Stomach (tissue), 9 donors: Measurements from ENCODE around the gene FNTB. TPM values are rescaled to one million over a fixed set of nuclear protein-coding genes. Genes with fewer than 3 reads are reported as not detected.

Experiments used
- DNase-seq, 2 donors: peaks; one replicate each; pipeline versions ENCODE4 v3.0.0 to v3.0.0-alpha.2; 2013 to 2019
- H3K27ac ChIP-seq, 5 donors: fragments of 200-600 bp in 4 of 5; sonication (generic) in 4 of 5; one replicate each; pipeline ENCODE4 v1.5.1; 2013 to 2019; ENCODE audit warnings: mild to moderate bottlenecking in 1 of 5, moderate library complexity in 1 of 5
- H3K27me3 ChIP-seq, 3 donors: fragments of 200-600 bp; sonication (generic); one replicate each; pipeline ENCODE4 v1.5.1; 2017 to 2019; ENCODE audit warnings: mixed run types in 1 of 3
- H3K36me3 ChIP-seq, 4 donors: fragments of 200-600 bp; sonication (generic); 1 replicate in 3 of 4; 2 replicates in 1 of 4; pipeline ENCODE4 v1.5.1; 2016 to 2019
- H3K4me1 ChIP-seq, 4 donors: fragments of 200-600 bp; sonication (generic); one replicate each; pipeline ENCODE4 v1.5.1; 2016 to 2019
- H3K4me3 ChIP-seq, 4 donors: fragments of 200-600 bp; sonication (generic) in 3 of 4; one replicate each; pipeline ENCODE4 v1.5.1; 2016 to 2019; ENCODE audit warnings: mild to moderate bottlenecking in 1 of 4
- H3K9me3 ChIP-seq, 4 donors: fragments of 200-600 bp; sonication (generic); one replicate each; pipeline ENCODE4 v1.5.1; 2016 to 2019
- EP300 ChIP-seq: sonication (generic); formaldehyde crosslinking; IDR thresholded peaks from one replicate; pipeline ENCODE4 v1.6.1; 2017; ENCODE audit warnings: antibody characterized with exemption
- POLR2A ChIP-seq, 4 donors: fragments of 450-650 bp; IDR thresholded peaks; one replicate each; pipeline ENCODE4 v1.6.1; 2016; ENCODE audit warnings: antibody characterized with exemption in 4 of 4, control low read depth in 2 of 4, mild to moderate bottlenecking in 1 of 4, moderate library complexity in 1 of 4
- POLR2AphosphoS5 ChIP-seq, 3 donors: sonication (generic); formaldehyde crosslinking; IDR thresholded peaks; one replicate each; pipeline ENCODE4 v1.6.1; 2016; ENCODE audit warnings: antibody characterized with exemption in 3 of 3
- WGBS, 5 donors: extraction: QIAGEN DNeasy Blood & Tissue Kit in 3 of 5; methylation state at CpG; one replicate each; pipeline versions ENCODE4 v1.1.5 to v1.1.7; 2013 to 2018; 5-methylcytosine and 5-hydroxymethylcytosine counted together
- intact Hi-C: fragments of 100-400 bp; cut with DNase I; formaldehyde crosslinking; loops from one replicate; pipeline ENCODE4 v1.15.1; 2023; ENCODE audit warnings: low total_unique reads
- polyA plus RNA-seq, 3 donors: library from polyadenylated mRNA; stranded (reverse); fragments of 200-250 nt; gene quantifications; one replicate each; pipeline ENCODE4 v1.2.3, GENCODE V29; 2013
- total RNA-seq, 5 donors: library from RNA; depleted of rRNA; stranded (reverse); fragments of >200 nt; gene quantifications; one replicate each; pipeline versions ENCODE4 v1.1.0 to v1.2.3, GENCODE V29; 2014 to 2016
- TF ChIP-seq, protein P1 (sequence below), 7 experiments: fragments of 450-650 bp in 4 of 7; fragments of 200-600 bp in 3 of 7; sonication (generic) in 3 of 7; IDR thresholded peaks; one replicate each; pipeline ENCODE4 v1.5.1; 2016 to 2019; ENCODE audit warnings: antibody characterized with exemption in 7 of 7, control low read depth in 2 of 7, mild to moderate bottlenecking in 1 of 7
- donor health status: healthy with polysubstance abuse.
- donor health status: Bipolar disorder and iron deficiency.
- donor health status: healthy.

FNTB gene
- total and polyA plus RNA-seq, 8 donors, result 2.9 to 18.3 (median 6.3) TPM; not detected in 1

DNA sequence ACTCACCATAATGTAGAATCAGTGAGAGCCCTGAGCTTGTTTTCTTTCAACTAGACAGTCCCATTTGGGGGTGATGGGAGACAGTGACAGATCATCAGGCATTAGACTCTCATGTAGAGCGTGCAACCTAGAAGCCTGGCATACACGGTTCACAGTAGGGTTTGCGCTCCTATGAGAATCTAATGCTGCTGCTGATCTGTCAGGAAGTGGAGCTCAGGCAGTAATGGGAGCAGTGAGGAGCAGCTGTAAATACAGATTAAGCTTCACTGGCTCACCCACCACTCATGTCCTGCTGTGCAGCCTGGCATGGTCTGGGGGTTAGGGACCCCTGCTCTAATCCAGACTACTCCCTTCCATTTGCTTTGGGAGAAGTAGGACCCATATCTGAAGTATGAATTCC lies 55.6 kb downstream of the FNTB start:
- no peaks in the 10 kb centered on the region for H3K9me3 ChIP-seq
- H3K27me3 ChIP-seq, result no peaks in the 10 kb centered on the region
- WGBS, 5 donors, result 88 to 94% (median 91%) methylated on average over 3 of the region's 3 CpGs
- no peak overlapping the region for H3K4me3 ChIP-seq
- peak in 1 of 2 donors; percentile 3 for DNase-seq
- H3K27ac ChIP-seq, result no peak overlapping the region
- H3K36me3 ChIP-seq, result peaks cover 11 to 54% (median 50%) of the 10 kb centered on the region in 4 donors
- TF ChIP-seq EP300 (no peak), POLR2A (IDR thresholded peaks at IDR 0.05) (no peak), POLR2AphosphoS5 (IDR thresholded peaks at IDR 0.05) (no peak)
- TF ChIP-seq, protein P1, sequence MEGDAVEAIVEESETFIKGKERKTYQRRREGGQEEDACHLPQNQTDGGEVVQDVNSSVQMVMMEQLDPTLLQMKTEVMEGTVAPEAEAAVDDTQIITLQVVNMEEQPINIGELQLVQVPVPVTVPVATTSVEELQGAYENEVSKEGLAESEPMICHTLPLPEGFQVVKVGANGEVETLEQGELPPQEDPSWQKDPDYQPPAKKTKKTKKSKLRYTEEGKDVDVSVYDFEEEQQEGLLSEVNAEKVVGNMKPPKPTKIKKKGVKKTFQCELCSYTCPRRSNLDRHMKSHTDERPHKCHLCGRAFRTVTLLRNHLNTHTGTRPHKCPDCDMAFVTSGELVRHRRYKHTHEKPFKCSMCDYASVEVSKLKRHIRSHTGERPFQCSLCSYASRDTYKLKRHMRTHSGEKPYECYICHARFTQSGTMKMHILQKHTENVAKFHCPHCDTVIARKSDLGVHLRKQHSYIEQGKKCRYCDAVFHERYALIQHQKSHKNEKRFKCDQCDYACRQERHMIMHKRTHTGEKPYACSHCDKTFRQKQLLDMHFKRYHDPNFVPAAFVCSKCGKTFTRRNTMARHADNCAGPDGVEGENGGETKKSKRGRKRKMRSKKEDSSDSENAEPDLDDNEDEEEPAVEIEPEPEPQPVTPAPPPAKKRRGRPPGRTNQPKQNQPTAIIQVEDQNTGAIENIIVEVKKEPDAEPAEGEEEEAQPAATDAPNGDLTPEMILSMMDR (IDR thresholded peaks at IDR 0.05), result no peak
- intact Hi-C loops, result no loop called here
- peaks cover 0 to 12% (median 2%) of the 10 kb centered on the region in 4 donors for H3K4me1 ChIP-seq

DNA sequence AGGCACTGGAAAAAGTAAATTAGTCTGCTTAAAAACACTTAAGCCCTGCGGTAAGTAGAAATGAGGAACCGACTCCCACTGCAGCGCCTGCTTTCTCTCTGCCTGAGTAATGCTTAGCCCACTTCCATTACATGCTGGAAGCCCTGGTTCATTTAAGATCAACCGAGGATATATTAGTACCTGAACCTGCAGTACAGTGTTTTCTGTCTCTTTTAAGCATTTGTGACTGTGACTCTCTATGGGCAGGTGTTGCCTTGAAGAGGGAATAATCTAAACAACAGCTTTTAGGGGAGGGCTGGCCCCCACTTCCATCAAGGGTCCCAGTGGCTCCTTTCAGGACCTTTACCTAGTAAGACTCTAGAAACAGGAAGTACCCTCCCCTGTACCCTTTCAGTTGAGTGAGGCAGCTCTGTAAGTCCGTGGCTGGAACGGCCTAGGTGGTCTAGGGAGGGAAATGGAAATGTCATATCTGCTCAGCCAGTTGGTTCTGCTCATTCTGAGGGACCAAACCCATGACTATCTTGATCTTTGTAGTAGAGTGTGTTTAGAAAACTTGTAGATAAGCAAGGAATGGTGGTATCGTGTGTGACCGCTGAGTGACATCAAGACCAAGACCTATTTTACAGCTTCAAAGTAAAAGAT lies 56.2 kb downstream of the FNTB start:
- no peaks in the 10 kb centered on the region for H3K27me3 ChIP-seq
- H3K36me3 ChIP-seq, result peaks cover 11 to 54% (median 49%) of the 10 kb centered on the region in 4 donors
- H3K27ac ChIP-seq, result no peak overlapping the region
- no peak for TF ChIP-seq POLR2AphosphoS5 (IDR thresholded peaks at IDR 0.05)
- TF ChIP-seq, protein P1 (IDR thresholded peaks at IDR 0.05), result no peak
- no peak for TF ChIP-seq EP300
- H3K9me3 ChIP-seq, result no peaks in the 10 kb centered on the region
- H3K4me1 ChIP-seq, result peaks cover 0 to 18% (median 4%) of the 10 kb centered on the region in 4 donors
- no peak overlapping the region for H3K4me3 ChIP-seq
- 68 to 85% (median 82%) methylated on average over 8 of the region's 8 CpGs for WGBS, 5 donors
- intact Hi-C loops, result no loop called here
- DNase-seq, result peak in 1 of 2 donors; percentile 24

DNA sequence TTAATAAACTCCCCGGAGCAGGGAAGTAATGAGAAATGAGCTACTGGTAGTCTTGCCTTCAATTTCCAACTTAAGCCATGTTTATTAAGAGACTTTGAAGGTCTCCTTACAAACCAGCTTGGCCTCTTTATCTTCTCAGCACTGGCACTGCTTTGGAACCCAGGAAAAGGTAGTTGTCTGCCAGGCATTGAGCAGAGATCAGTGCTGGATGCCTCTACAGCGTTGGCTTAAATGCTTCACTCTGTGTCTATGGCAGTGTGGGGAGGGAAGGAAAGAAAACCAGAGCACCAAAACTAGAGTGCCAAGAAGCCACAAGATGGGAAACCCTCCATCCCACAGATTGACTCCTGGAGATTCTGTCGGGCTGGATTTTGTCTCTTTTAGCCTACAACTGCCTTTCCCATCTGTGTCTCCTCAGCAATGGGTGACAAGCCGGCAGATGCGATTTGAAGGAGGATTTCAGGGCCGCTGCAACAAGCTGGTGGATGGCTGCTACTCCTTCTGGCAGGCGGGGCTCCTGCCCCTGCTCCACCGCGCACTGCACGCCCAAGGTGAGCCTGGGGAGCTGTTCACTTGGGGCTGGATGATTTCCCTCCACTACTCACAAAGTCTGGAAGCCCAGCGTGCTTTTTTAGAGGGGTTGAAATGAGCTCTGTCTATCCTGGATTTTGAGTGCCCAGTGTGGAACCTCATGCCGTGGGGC lies 57.3 kb downstream of the FNTB start:
- no peak for DNase-seq
- TF ChIP-seq, protein P1 (IDR thresholded peaks at IDR 0.05), result no peak
- TF ChIP-seq POLR2A (IDR thresholded peaks at IDR 0.05) (no peak), EP300 (no peak), POLR2AphosphoS5 (IDR thresholded peaks at IDR 0.05) (no peak)
- 79 to 90% (median 87%) methylated on average over 11 to 12 of the region's 12 CpGs for WGBS, 5 donors
- Histone ChIP-seq H3K36me3 (peaks cover 11 to 60% (median 52%) of the 10 kb centered on the region in 4 donors), H3K4me3 (no peak overlapping the region), H3K9me3 (no peaks in the 10 kb centered on the region), H3K27me3 (no peaks in the 10 kb centered on the region), H3K4me1 (peaks cover 4 to 24% (median 7%) of the 10 kb centered on the region in 4 donors), H3K27ac (peak overlapping the region in 2 of 5 donors; percentile 17 to 60)
- intact Hi-C loops, result no loop called here

DNA sequence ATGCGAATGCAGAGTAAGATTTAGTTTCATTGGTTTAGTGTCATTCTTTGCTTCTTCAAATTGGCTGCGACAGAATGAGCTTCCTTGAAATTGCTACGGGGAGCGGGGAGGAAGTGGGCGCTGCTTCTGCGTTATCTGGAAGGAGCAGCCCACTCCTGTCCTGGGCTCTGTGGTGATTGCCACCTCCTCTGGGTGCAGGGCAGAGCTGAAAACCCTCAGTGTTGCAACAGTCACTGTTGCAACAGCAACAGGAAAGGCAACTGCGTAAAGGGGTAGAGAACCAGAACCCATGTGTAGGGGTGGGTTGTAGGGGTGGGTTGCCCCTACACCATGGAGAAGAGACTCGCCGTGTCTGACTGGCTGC lies 57.9 kb downstream of the FNTB start:
- Histone ChIP-seq H3K36me3 (peaks cover 11 to 61% (median 52%) of the 10 kb centered on the region in 4 donors), H3K4me3 (no peak overlapping the region), H3K27me3 (no peaks in the 10 kb centered on the region), H3K4me1 (peaks cover 4 to 24% (median 7%) of the 10 kb centered on the region in 4 donors), H3K27ac (peak overlapping the region in 2 of 5 donors; percentile 17 to 60), H3K9me3 (no peaks in the 10 kb centered on the region)
- peak in 1 of 2 donors; percentile 32 for DNase-seq
- 84 to 93% (median 84%) methylated on average over 9 of the region's 9 CpGs for WGBS, 5 donors
- intact Hi-C loops, result no loop called here
- TF ChIP-seq, protein P1 (IDR thresholded peaks at IDR 0.05), result no peak
- TF ChIP-seq POLR2A (IDR thresholded peaks at IDR 0.05), result no peak
- TF ChIP-seq POLR2AphosphoS5 (IDR thresholded peaks at IDR 0.05), result no peak
